H1 (cell line): Measurements from ENCODE around the gene ELP4. TPM values are rescaled to one million over a fixed set of nuclear protein-coding genes. Genes with fewer than 3 reads are reported as not detected.

ENCODE experiments used
- CTCF ChIA-PET: fragments of 300-600 bp; sonication (Branson Sonifier 250); formaldehyde crosslinking; loops from one replicate; lab custom pipeline; 2021; ENCODE audit not compliant: partially characterized antibody; lab: Charles Lee
- POLR2A ChIA-PET: fragments of 300-600 bp; sonication (Branson Sonifier 250); formaldehyde crosslinking; loops from one replicate; lab custom pipeline; 2021; ENCODE audit warnings: inconsistent platforms; ENCODE audit not compliant: partially characterized antibody; lab: Charles Lee
- DNase-seq, 2 experiments: peaks; one replicate each; pipeline versions ENCODE4 v3.0.0 to v3.0.0-alpha.2; 2010 to 2022; ENCODE audit warnings: low spot score in 2 of 2, low read depth in 1 of 2, mixed read lengths in 1 of 2
- FAIRE-seq: peaks from 2 replicates; lab custom pipeline; 2011; peaks lifted over from hg19 to GRCh38; lab: Jason Lieb, UNC
- H2AFZ ChIP-seq: 2 replicates; pipeline ENCODE4 v1.8.1; 2012; ENCODE audit warnings: low read length, inconsistent platforms
- H2AK5ac ChIP-seq: 2 replicates; pipeline ENCODE4 v1.6.1; 2013; ENCODE audit warnings: low read depth, low read length
- H2BK120ac ChIP-seq: replicated peaks from 2 replicates; pipeline ENCODE3; 2013; ENCODE audit warnings: low read depth, low read length, inconsistent platforms
- H2BK12ac ChIP-seq: 2 replicates; pipeline ENCODE4 v1.6.1; 2013; ENCODE audit warnings: low read depth, low read length
- H2BK15ac ChIP-seq: 2 replicates; pipeline ENCODE4 v1.6.1; 2013; ENCODE audit warnings: low read length
- H2BK20ac ChIP-seq: 2 replicates; pipeline ENCODE4 v1.6.1; 2013; ENCODE audit warnings: low read length
- H2BK5ac ChIP-seq: 2 replicates; pipeline ENCODE4 v1.6.1; 2013; ENCODE audit warnings: low read depth, low read length
- H3K14ac ChIP-seq: 2 replicates; pipeline ENCODE4 v1.6.1; 2013; ENCODE audit warnings: inconsistent platforms; ENCODE audit not compliant: insufficient read length
- H3K18ac ChIP-seq: 2 replicates; pipeline ENCODE4 v1.6.1; 2013; ENCODE audit warnings: low read length; ENCODE audit errors: extremely low read depth
- H3K23ac ChIP-seq: 2 replicates; pipeline ENCODE4 v1.6.1; 2013; ENCODE audit warnings: inconsistent platforms; ENCODE audit not compliant: insufficient read length
- H3K23me2 ChIP-seq: 2 replicates; pipeline ENCODE4 v1.6.1; 2013; ENCODE audit warnings: low read depth, low read length
- H3K27ac ChIP-seq: 2 replicates; pipeline ENCODE4 v1.6.1; 2011; ENCODE audit warnings: low read depth, low read length, inconsistent platforms
- H3K27me3 ChIP-seq, 4 experiments: replicated peaks in 1 of 4; 1 replicate in 1 of 4; 2 replicates in 3 of 4; pipeline versions ENCODE4 v1.6.1 to v1.8.1; 2011 to 2013; ENCODE audit warnings: low read length in 3 of 4, mild to moderate bottlenecking in 3 of 4, inconsistent platforms in 2 of 4, mixed read lengths in 2 of 4, moderate library complexity in 1 of 4; ENCODE audit not compliant: control insufficient read depth in 3 of 4, insufficient read depth in 3 of 4; ENCODE audit errors: extremely low read depth in 1 of 4
- H3K36me3 ChIP-seq, 4 experiments: 2 replicates each; pipeline versions ENCODE4 v1.6.1 to v1.8.1; 2011 to 2013; ENCODE audit warnings: mild to moderate bottlenecking in 4 of 4, low read length in 3 of 4, moderate library complexity in 2 of 4, control low read depth in 1 of 4, inconsistent platforms in 1 of 4; ENCODE audit not compliant: insufficient read depth in 4 of 4, control insufficient read depth in 2 of 4
- H3K4ac ChIP-seq: replicated peaks from 2 replicates; pipeline ENCODE3; 2013; ENCODE audit warnings: low read length, low read depth, mixed read lengths, inconsistent platforms; ENCODE audit not compliant: insufficient read length
- H3K4me1 ChIP-seq, 4 experiments: replicated peaks in 1 of 4; 1 replicate in 1 of 4; 2 replicates in 3 of 4; pipeline versions ENCODE4 v1.6.1 to v1.8.1; 2011 to 2013; ENCODE audit warnings: low read length in 3 of 4, inconsistent platforms in 2 of 4, mixed read lengths in 1 of 4; ENCODE audit not compliant: insufficient read depth in 4 of 4, control insufficient read depth in 3 of 4
- H3K4me2 ChIP-seq, 2 experiments: 2 replicates each; pipeline versions ENCODE4 v1.6.1 to v1.8.1; 2011 to 2013; ENCODE audit warnings: low read depth in 2 of 2, low read length in 2 of 2, control low read depth in 1 of 2, inconsistent platforms in 1 of 2, mild to moderate bottlenecking in 1 of 2; ENCODE audit not compliant: insufficient read depth in 1 of 2
- H3K4me3 ChIP-seq, 4 experiments: fragments of 200-600, 300-600 bp in 1 of 4; sonication (generic), shearing (Covaris generic), sonication (Bioruptor Twin) in 1 of 4; 2 replicates each; pipeline versions ENCODE4 v1.5.1 to v1.8.1; 2011 to 2016; ENCODE audit warnings: low read length in 4 of 4, low read depth in 3 of 4, control low read depth in 2 of 4, inconsistent platforms in 2 of 4, mild to moderate bottlenecking in 2 of 4, mixed read lengths in 1 of 4, moderate library complexity in 1 of 4; ENCODE audit not compliant: insufficient read depth in 2 of 4; ENCODE audit errors: extremely low read depth in 1 of 4
- H3K56ac ChIP-seq: replicated peaks from 2 replicates; pipeline ENCODE3; 2013; ENCODE audit warnings: low read depth, mild to moderate bottlenecking, mixed read lengths, low read length, inconsistent platforms; ENCODE audit not compliant: insufficient read length
- H3K79me1 ChIP-seq: 2 replicates; pipeline ENCODE4 v1.6.1; 2013; ENCODE audit warnings: low read depth, low read length, control low read depth
- H3K79me2 ChIP-seq, 2 experiments: 2 replicates each; pipeline versions ENCODE4 v1.6.1 to v1.8.1; 2012 to 2013; ENCODE audit warnings: low read length in 2 of 2, mild to moderate bottlenecking in 2 of 2, inconsistent platforms in 1 of 2; ENCODE audit not compliant: insufficient read depth in 2 of 2, control insufficient read depth in 1 of 2
- H3K9ac ChIP-seq, 4 experiments: replicated peaks in 1 of 4; 1 replicate in 1 of 4; 2 replicates in 3 of 4; pipeline versions ENCODE4 v1.6.1 to v1.8.1; 2011 to 2013; ENCODE audit warnings: low read depth in 3 of 4, low read length in 3 of 4, control low read depth in 2 of 4, mild to moderate bottlenecking in 2 of 4, moderate library complexity in 2 of 4, inconsistent platforms in 1 of 4; ENCODE audit errors: extremely low read depth in 1 of 4
- H3K9me3 ChIP-seq, 2 experiments: 2 replicates each; pipeline versions ENCODE4 v1.6.1 to v1.8.1; 2012 to 2013; ENCODE audit warnings: mild to moderate bottlenecking in 2 of 2, moderate library complexity in 2 of 2, control low read depth in 1 of 2, inconsistent platforms in 1 of 2, low read depth in 1 of 2, low read length in 1 of 2, mixed read lengths in 1 of 2; ENCODE audit not compliant: insufficient read depth in 2 of 2
- H4K20me1 ChIP-seq, 2 experiments: replicated peaks in 1 of 2; 2 replicates each; pipeline versions ENCODE3 to v1.8.1; 2011 to 2013; ENCODE audit warnings: inconsistent platforms in 2 of 2, low read length in 2 of 2, mild to moderate bottlenecking in 1 of 2; ENCODE audit not compliant: insufficient read depth in 2 of 2, control insufficient read depth in 1 of 2
- H4K5ac ChIP-seq: 2 replicates; pipeline ENCODE4 v1.6.1; 2013; ENCODE audit warnings: low read length, low read depth, mixed read lengths, inconsistent platforms; ENCODE audit not compliant: insufficient read length
- H4K8ac ChIP-seq: 2 replicates; pipeline ENCODE4 v1.8.0; 2013; ENCODE audit warnings: mild to moderate bottlenecking, moderate library complexity, low read length, inconsistent platforms; ENCODE audit not compliant: insufficient read depth; ENCODE audit errors: extremely low read depth
- H4K91ac ChIP-seq: replicated peaks from 2 replicates; pipeline ENCODE3; 2013; ENCODE audit warnings: low read length, mixed read lengths, inconsistent platforms; ENCODE audit not compliant: insufficient read length
- BCL11A ChIP-seq, 2 experiments: IDR thresholded peaks; one replicate each; pipeline ENCODE4 v1.6.1; 2011; ENCODE audit warnings: low read depth in 2 of 2, low read length in 2 of 2, mild to moderate bottlenecking in 2 of 2
- GABPA ChIP-seq: IDR thresholded peaks from 2 replicates; pipeline ENCODE4 v1.6.1; 2011; ENCODE audit warnings: mild to moderate bottlenecking, low read length, moderate library complexity, borderline replicate concordance; ENCODE audit not compliant: insufficient read depth
- JUND ChIP-seq: IDR thresholded peaks from 2 replicates; pipeline ENCODE4 v1.6.1; 2011; ENCODE audit warnings: mild to moderate bottlenecking, improper control_type of control experiment, low read length
- MAFK ChIP-seq: IDR thresholded peaks from 2 replicates; pipeline ENCODE4 v1.6.1; 2012; ENCODE audit warnings: low read depth, mild to moderate bottlenecking, improper control_type of control experiment, low read length
- PHF8 ChIP-seq: fragments of 200-600 bp; sonication (generic); conservative IDR thresholded peaks from 2 replicates; pipeline ENCODE4 v1.7.1; 2012; ENCODE audit warnings: low read depth, mild to moderate bottlenecking, inconsistent platforms, low read length, moderate library complexity
- POLR2AphosphoS5 ChIP-seq: IDR thresholded peaks from 2 replicates; pipeline ENCODE4 v1.6.1; 2011; ENCODE audit warnings: low read depth, low read length
- POU5F1 ChIP-seq: IDR thresholded peaks from 2 replicates; pipeline ENCODE4 v1.6.1; 2011; ENCODE audit warnings: low read depth, mild to moderate bottlenecking, low read length, moderate library complexity
- RAD21 ChIP-seq, 2 experiments: IDR thresholded peaks in 1 of 2; conservative IDR thresholded peaks in 1 of 2; 2 replicates each; pipeline ENCODE4 v1.6.1; 2011; ENCODE audit warnings: low read depth in 2 of 2, low read length in 2 of 2, improper control_type of control experiment in 1 of 2, inconsistent platforms in 1 of 2, mild to moderate bottlenecking in 1 of 2, moderate library complexity in 1 of 2
- RXRA ChIP-seq: IDR thresholded peaks from 2 replicates; pipeline ENCODE4 v1.6.1; 2011; ENCODE audit warnings: low read depth, mild to moderate bottlenecking, low read length, moderate library complexity; ENCODE audit not compliant: insufficient read depth
- SAP30 ChIP-seq: fragments of 300-600 bp; sonication (generic); IDR thresholded peaks from 2 replicates; pipeline ENCODE4 v1.7.1; 2012; ENCODE audit warnings: low read length, moderate library complexity, mild to moderate bottlenecking, inconsistent platforms; ENCODE audit not compliant: insufficient read depth, insufficient replicate concordance
- TAF1 ChIP-seq: IDR thresholded peaks from 2 replicates; pipeline ENCODE4 v1.6.1; 2011; ENCODE audit warnings: mild to moderate bottlenecking, low read depth, low read length
- TBP ChIP-seq: IDR thresholded peaks from 2 replicates; pipeline ENCODE4 v1.6.1; 2011; ENCODE audit warnings: low read depth, low read length, improper control_type of control experiment
- TCF12 ChIP-seq: IDR thresholded peaks from 2 replicates; pipeline ENCODE4 v1.6.1; 2011; ENCODE audit warnings: low read depth, mild to moderate bottlenecking, low read length
- YY1 ChIP-seq: IDR thresholded peaks from 2 replicates; pipeline ENCODE4 v1.6.1; 2011; ENCODE audit warnings: low read depth, mild to moderate bottlenecking, low read length
- ZNF274 ChIP-seq: IDR thresholded peaks from 2 replicates; pipeline ENCODE4 v1.7.0; 2012; ENCODE audit warnings: low read length, borderline replicate concordance; ENCODE audit errors: extremely low read depth
- WGBS, 2 experiments: shearing (Covaris generic) in 1 of 2; methylation state at CpG; one replicate each; pipeline versions ENCODE4 v1.1.6 to v1.1.7; 2013 to 2015; ENCODE audit warnings: low lambda C conversion rate in 2 of 2, mixed read lengths in 2 of 2, inconsistent platforms in 1 of 2, low coverage in 1 of 2, missing lambda C conversion rate in 1 of 2; ENCODE audit not compliant: insufficient replicate concordance in 2 of 2, insufficient coverage in 1 of 2, insufficient read length in 1 of 2; ENCODE audit errors: extremely low coverage in 1 of 2, missing lambda C conversion rate in 1 of 2; 5-methylcytosine and 5-hydroxymethylcytosine counted together
- polyA plus RNA-seq, 7 experiments: library from polyadenylated mRNA; depleted of rRNA in 3 of 7; stranded (reverse) in 5 of 7; unstranded in 2 of 7; fragments of >200 nt in 5 of 7; fragments of 200-250 nt in 2 of 7; gene quantifications; 1 replicate in 5 of 7; 2 replicates in 1 of 7; 4 replicates in 1 of 7; pipeline versions ENCODE4 v1.2.1 to v1.2.3, GENCODE V29; 2011 to 2013; ENCODE audit warnings: missing spikeins in 2 of 7, mixed read lengths in 2 of 7
- total RNA-seq: library from RNA; stranded (reverse); fragmentation: NEBNext Ultra II Directional; extraction: Animal tissue kit (Norgen Biotek cat#: 25700); gene quantifications from 2 replicates; pipeline ENCODE4 v1.2.1, GENCODE V29; 2021

Gene ELP4
- total and polyA plus RNA-seq, 2 of the 8 experiments (the other 6 are each of a cell fraction or from before 2014, with no cell fraction given) = 14.0 to 18.6 TPM

- H2AK5ac ChIP-seq = no peak overlapping the region
- H3K4ac ChIP-seq = no peak overlapping the region
- H2BK5ac ChIP-seq = no peak overlapping the region
- H2AFZ ChIP-seq = no peak overlapping the region
- H4K91ac ChIP-seq = no peak overlapping the region
- no peak overlapping the region for H3K4me3 ChIP-seq
- no peaks in the 10 kb centered on the region for H3K27me3 ChIP-seq
- no peak overlapping the region for H2BK15ac ChIP-seq
- H3K4me2 ChIP-seq = no peak overlapping the region
- no peak overlapping the region for H3K18ac ChIP-seq
- no peak overlapping the region for H3K27ac ChIP-seq
- peaks cover 0 to 3% (median 2%) of the 10 kb centered on the region in 4 experiments; a peak in 1 of 7 replicates for H3K4me1 ChIP-seq
- H4K5ac ChIP-seq = no peak overlapping the region
- H3K23ac ChIP-seq = no peak overlapping the region
- FAIRE-seq (no peak), DNase-seq (no peak)
- H3K23me2 ChIP-seq = no peaks in the 10 kb centered on the region
- no peaks in the 10 kb centered on the region for H3K79me2 ChIP-seq
- H2BK20ac ChIP-seq = no peak overlapping the region
- H3K36me3 ChIP-seq = no peaks in the 10 kb centered on the region
- H3K79me1 ChIP-seq = no peaks in the 10 kb centered on the region
- ChIA-PET CTCF (interaction anchor here (0.8 to 1.0 kb wide), 2 partner anchors 140 to 440 kb away, joined by 3 read pairs; no protein-coding TSS in a partner anchor), POLR2A (no interaction called here)
- no peak overlapping the region for H4K8ac ChIP-seq
- no peak overlapping the region for H3K56ac ChIP-seq
- H3K9ac ChIP-seq = no peak overlapping the region
- no peak overlapping the region for H2BK12ac ChIP-seq
- no peaks in the 10 kb centered on the region for H4K20me1 ChIP-seq
- WGBS, 2 experiments = 97% methylated on average over 5 of the region's 5 CpGs; no CpG with 5 or more reads in 1 of the 2 experiments
- H3K9me3 ChIP-seq = no peaks in the 10 kb centered on the region
- H2BK120ac ChIP-seq = no peak overlapping the region
- no peak overlapping the region for H3K14ac ChIP-seq
- no peak for TF ChIP-seq YY1
- no peak for TF ChIP-seq POLR2AphosphoS5
- no peak for TF ChIP-seq POU5F1
- TF ChIP-seq TBP = no peak
- TF ChIP-seq PHF8 = no peak
- TF ChIP-seq SAP30 = no peak
- TF ChIP-seq ZNF274 = no peak
- TF ChIP-seq MAFK = no peak
- no peak for TF ChIP-seq GABPA
- no peak for TF ChIP-seq TAF1
- no peak for TF ChIP-seq TCF12
- no peak for TF ChIP-seq JUND
- no peak for TF ChIP-seq RXRA
- TF ChIP-seq RAD21 (IDR thresholded peaks at IDR 0.05 in 1 of 2, conservative IDR thresholded peaks at IDR 0.05 in 1 of 2; ENCODE audit: low read depth in 2 of 2, low read length in 2 of 2) = no peak
- TF ChIP-seq BCL11A (IDR thresholded peaks at IDR 0.05; ENCODE audit: low read depth in 2 of 2, low read length in 2 of 2) = no peak
These were observed 271.0 kb downstream of the ELP4 start for GRCh38 chr11:31780480-31780971.
